Smooth muscle cell (in vitro differentiated cells): ENCODE data around the gene ACSF3. TPM values are rescaled to one million over a fixed set of nuclear protein-coding genes. Genes with fewer than 3 reads are reported as not detected.

Experiments
- DNase-seq: peaks from one replicate; lab custom pipeline; 2025; ENCODE audit not compliant: unreplicated experiment; lab: John Stamatoyannopoulos, UW
- H2AFZ ChIP-seq: fragments of 200-600 bp; sonication (generic); 2 replicates; pipeline ENCODE4 v1.6.0; 2016; ENCODE audit warnings: antibody characterized with exemption, low read depth, mild to moderate bottlenecking
- H3F3A ChIP-seq: fragments of 200-600 bp; sonication (generic); 2 replicates; pipeline ENCODE4 v1.6.0; 2017; ENCODE audit warnings: antibody characterized with exemption, low read depth
- H3K27ac ChIP-seq: fragments of 200-600 bp; sonication (generic); 2 replicates; pipeline ENCODE4 v1.5.1; 2016; ENCODE audit warnings: low read depth, mild to moderate bottlenecking
- H3K27me3 ChIP-seq: fragments of 200-600 bp; sonication (generic); 2 replicates; pipeline ENCODE4 v1.6.1; 2016; ENCODE audit warnings: low read depth, mild to moderate bottlenecking
- H3K36me3 ChIP-seq: fragments of 200-600 bp; sonication (generic); 2 replicates; pipeline ENCODE4 v1.5.1; 2016; ENCODE audit warnings: low read depth
- H3K4me1 ChIP-seq: fragments of 200-600 bp; sonication (generic); 2 replicates; pipeline ENCODE4 v1.5.1; 2016; ENCODE audit warnings: low read depth
- H3K4me2 ChIP-seq: fragments of 200-600 bp; sonication (generic); 2 replicates; pipeline ENCODE4 v1.6.0; 2016; ENCODE audit warnings: mild to moderate bottlenecking
- H3K4me3 ChIP-seq: fragments of 200-600 bp; sonication (generic); 2 replicates; pipeline ENCODE4 v1.5.1; 2016; ENCODE audit warnings: mild to moderate bottlenecking
- H3K79me2 ChIP-seq: fragments of 200-600 bp; sonication (generic); 2 replicates; pipeline ENCODE4 v1.6.0; 2016; ENCODE audit warnings: low read depth, mild to moderate bottlenecking
- H3K9ac ChIP-seq: fragments of 200-600 bp; sonication (generic); 2 replicates; pipeline ENCODE4 v1.6.0; 2016; ENCODE audit warnings: low read depth
- H3K9me3 ChIP-seq: fragments of 200-600 bp; sonication (generic); replicated peaks from 2 replicates; pipeline ENCODE4 v1.5.1; 2016; ENCODE audit warnings: low read depth
- H4K20me1 ChIP-seq: fragments of 200-600 bp; sonication (generic); 2 replicates; pipeline ENCODE4 v1.6.0; 2016; ENCODE audit warnings: low read depth
- CTCF ChIP-seq: fragments of 200-600 bp; sonication (generic); IDR thresholded peaks from 2 replicates; pipeline ENCODE4 v1.5.1; 2017; ENCODE audit warnings: borderline replicate concordance, mild to moderate bottlenecking, antibody characterized with exemption; ENCODE audit not compliant: insufficient read depth, poor library complexity, severe bottlenecking
- WGBS: methylation state at CpG from one replicate; pipeline ENCODE4 v1.1.7; 2016; ENCODE audit warnings: low lambda C conversion rate; 5-methylcytosine and 5-hydroxymethylcytosine counted together
- polyA plus RNA-seq: library from polyadenylated mRNA; unstranded; fragments of >200 nt; fragmentation: Nextera tagmentation; extraction: Ambion mirVana; gene quantifications from 2 replicates; pipeline ENCODE4 v1.2.1, GENCODE V29; 2016
- total RNA-seq: library from RNA; depleted of rRNA; stranded (reverse); fragments of >200 nt; gene quantifications from 2 replicates; pipeline ENCODE4 v1.2.3, GENCODE V29; 2014

Gene ACSF3
- total and polyA plus RNA-seq, 2 experiments from 2014 or later: 13.6 to 15.1 TPM

- Histone ChIP-seq H3K4me1 (peaks cover 5% of the 10 kb centered on the region), H3K27ac (no peak overlapping the region), H3K4me2 (peak overlapping the region; percentile 99), H3F3A (no peaks in the 10 kb centered on the region), H3K9ac (no peak overlapping the region), H3K79me2 (peaks cover 32% of the 10 kb centered on the region), H3K4me3 (peak overlapping the region; percentile 93), H4K20me1 (peaks cover 33% of the 10 kb centered on the region), H3K36me3 (no peaks in the 10 kb centered on the region), H3K27me3 (peaks cover 7% of the 10 kb centered on the region), H3K9me3 (no peaks in the 10 kb centered on the region), H2AFZ (no peak overlapping the region)
- no peak for DNase-seq
- TF ChIP-seq CTCF: no peak
- WGBS: 86% methylated on average over 8 of the region's 8 CpGs
Observed at GRCh38 chr16:89094880-89095258, 1.2 kb downstream of the ACSF3 start.

GRCh38 chr16:89095491-89095951 lies 1.9 kb downstream of the ACSF3 start:
- Histone ChIP-seq H3K79me2 (peaks cover 32% of the 10 kb centered on the region), H3K27me3 (peaks cover 2% of the 10 kb centered on the region), H3K27ac (no peak overlapping the region), H3K4me2 (no peak overlapping the region), H2AFZ (no peak overlapping the region), H4K20me1 (peaks cover 39% of the 10 kb centered on the region), H3K36me3 (no peaks in the 10 kb centered on the region), H3K9me3 (no peaks in the 10 kb centered on the region), H3F3A (no peaks in the 10 kb centered on the region), H3K9ac (no peak overlapping the region), H3K4me1 (peaks cover 5% of the 10 kb centered on the region), H3K4me3 (no peak overlapping the region)
- TF ChIP-seq CTCF: no peak
- 76% methylated on average over 21 of the region's 21 CpGs for WGBS
- DNase-seq: no peak

GRCh38 chr16:89096042-89096717 lies 2.5 kb downstream of the ACSF3 start:
- Histone ChIP-seq H4K20me1 (peaks cover 40% of the 10 kb centered on the region), H3K36me3 (no peaks in the 10 kb centered on the region), H3K27ac (no peak overlapping the region), H3K9me3 (no peaks in the 10 kb centered on the region), H3K4me1 (peaks cover 5% of the 10 kb centered on the region), H2AFZ (no peak overlapping the region), H3K4me3 (no peak overlapping the region), H3K79me2 (peaks cover 32% of the 10 kb centered on the region), H3K4me2 (no peak overlapping the region), H3K9ac (no peak overlapping the region), H3F3A (no peaks in the 10 kb centered on the region), H3K27me3 (no peaks in the 10 kb centered on the region)
- TF ChIP-seq CTCF: no peak
- 95% methylated on average over 20 of the region's 20 CpGs for WGBS
- DNase-seq: no peak
